ENCODE data around the gene RETSAT.

RETSAT gene

DNA sequence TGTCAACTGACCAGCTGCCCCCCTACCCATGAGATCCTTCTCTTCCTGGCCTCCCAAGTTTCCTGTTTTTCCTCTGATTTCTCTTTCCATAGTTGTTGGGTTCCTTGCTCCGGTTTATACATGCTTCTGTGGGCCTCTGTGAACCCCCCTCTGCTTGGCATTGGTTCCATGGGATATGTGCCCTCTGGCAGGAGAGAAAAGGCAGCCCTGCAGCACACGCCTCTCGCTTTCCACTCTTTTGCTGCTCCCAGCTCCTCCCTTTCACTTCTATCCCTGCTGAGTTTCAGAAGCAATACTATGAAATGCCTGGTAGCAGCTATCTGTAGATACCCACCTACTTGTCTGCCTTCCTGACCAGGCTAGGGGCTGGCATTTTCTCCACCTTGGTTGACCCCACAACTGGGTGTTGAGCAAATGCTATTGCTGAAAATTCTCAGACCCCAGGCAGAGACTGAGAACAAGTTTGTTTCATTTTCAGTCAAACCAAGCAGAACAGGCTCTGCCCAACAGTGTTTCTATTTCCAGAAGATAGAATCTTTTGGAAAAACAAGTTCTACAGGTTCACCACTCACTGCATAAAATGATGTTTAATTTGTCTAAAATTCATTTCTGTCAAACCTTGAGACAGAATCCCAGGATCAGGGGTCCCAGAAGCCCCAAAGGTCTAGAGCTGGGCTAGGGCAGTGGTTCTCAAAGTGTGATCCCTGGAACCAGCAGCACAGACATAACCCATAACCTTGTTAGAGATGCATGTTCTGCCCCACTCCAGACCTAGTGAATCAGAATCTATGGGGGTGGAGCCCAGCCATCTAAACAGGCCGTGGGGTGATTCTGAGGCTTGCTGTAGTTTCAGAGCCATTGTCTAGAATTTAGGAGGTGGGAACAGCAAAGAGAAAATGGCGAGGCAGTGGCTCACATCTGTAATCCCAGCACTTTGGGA lies 42.5 kb upstream of the RETSAT start:
- peak overlapping the region; percentile 57 for H3K27ac ChIP-seq (ENCODE audit: low read depth, low read length)
- no peak overlapping the region for H4K12ac ChIP-seq (ENCODE audit: low read depth, low read length)
- no peak overlapping the region for H2BK120ac ChIP-seq (ENCODE audit: insufficient read depth, low read length, poor library complexity)
- H3K27me3 ChIP-seq (ENCODE audit: insufficient read depth, low read length), result no peaks in the 10 kb centered on the region
- H3K9me3 ChIP-seq (ENCODE audit: insufficient read depth, low read depth, low read length), result no peaks in the 10 kb centered on the region
- H3K79me1 ChIP-seq (ENCODE audit: low read length), result peaks cover 4% of the 10 kb centered on the region
- no peak overlapping the region for H3K4me3 ChIP-seq (ENCODE audit: low read depth, low read length)
- no peak overlapping the region for H3K18ac ChIP-seq (ENCODE audit: low read length)
- peak overlapping the region; percentile 21 for H3K14ac ChIP-seq (ENCODE audit: low read length)
- H2AK5ac ChIP-seq (ENCODE audit: low read length), result no peak overlapping the region
- H4K91ac ChIP-seq (ENCODE audit: low read depth, low read length), result peak overlapping the region; percentile 20
- no peak overlapping the region for H3K9ac ChIP-seq (ENCODE audit: low read length)
- H4K8ac ChIP-seq (ENCODE audit: low read depth, low read length), result peak overlapping the region; percentile 26
- peaks cover 17 to 18% of the 10 kb centered on the region in 2 experiments for H3K4me1 ChIP-seq (ENCODE audit: control insufficient read depth in 1 of 2, insufficient read depth in 2 of 2, low read length in 2 of 2)
- WGBS (ENCODE audit: extremely low coverage, insufficient coverage, insufficient read length), result no CpG with 5 or more reads among the region's 5 CpGs
- H3K79me2 ChIP-seq (ENCODE audit: control insufficient read depth, insufficient read depth, low read length, poor library complexity), result no peaks in the 10 kb centered on the region
- no peak overlapping the region for H3K23ac ChIP-seq (ENCODE audit: low read length)
- no peak overlapping the region for H3K4ac ChIP-seq (ENCODE audit: low read depth, low read length)
- peak overlapping the region; percentile 16 for H2BK12ac ChIP-seq (ENCODE audit: low read length)
- peak overlapping the region; percentile 12 for H2BK5ac ChIP-seq (ENCODE audit: low read depth, low read length, poor library complexity)
- peak overlapping the region; percentile 54 for H3K4me2 ChIP-seq (ENCODE audit: low read length)
- H2AFZ ChIP-seq (ENCODE audit: insufficient read depth, low read length, poor library complexity), result no peak overlapping the region
- H3K36me3 ChIP-seq (ENCODE audit: control insufficient read depth in 1 of 2, insufficient read depth in 2 of 2, low read length in 2 of 2), result peaks cover 52 to 58% of the 10 kb centered on the region in 2 experiments
- DNase-seq, result peak in 1 of 2 donors; percentile 73

DNA sequence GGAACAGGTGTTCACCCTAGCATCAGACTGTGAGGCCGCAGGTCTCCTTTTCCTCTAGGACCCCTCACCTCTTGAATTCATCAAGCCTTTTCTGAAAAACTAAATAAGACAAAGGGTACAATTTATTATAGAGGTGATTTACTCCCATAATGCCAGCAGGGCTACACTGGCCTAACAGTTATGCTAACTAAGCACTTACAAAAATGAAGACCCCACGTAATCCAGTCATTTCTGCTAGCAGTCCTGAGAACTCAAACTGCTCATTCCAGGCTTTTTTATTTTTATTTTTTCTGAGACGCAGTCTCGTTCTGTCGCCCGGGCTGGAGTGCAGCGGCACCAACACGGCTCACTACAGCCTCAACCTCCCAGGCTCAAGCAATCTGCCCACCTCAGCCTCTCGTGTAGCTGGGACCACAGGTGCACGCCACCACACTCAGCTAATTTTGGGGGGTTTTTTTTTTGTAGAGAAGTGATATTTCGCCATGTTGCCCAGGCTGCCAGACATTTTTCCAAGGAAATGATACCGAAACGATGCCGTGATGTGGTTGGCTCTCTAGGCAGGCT lies 41.7 kb upstream of the RETSAT start:
- peaks cover 17 to 18% of the 10 kb centered on the region in 2 experiments for H3K4me1 ChIP-seq (ENCODE audit: control insufficient read depth in 1 of 2, insufficient read depth in 2 of 2, low read length in 2 of 2)
- H3K23ac ChIP-seq (ENCODE audit: low read length), result no peak overlapping the region
- no peak overlapping the region for H2BK5ac ChIP-seq (ENCODE audit: low read depth, low read length, poor library complexity)
- H3K4me3 ChIP-seq (ENCODE audit: low read depth, low read length), result no peak overlapping the region
- no peak for DNase-seq
- no peak overlapping the region for H4K91ac ChIP-seq (ENCODE audit: low read depth, low read length)
- H4K12ac ChIP-seq (ENCODE audit: low read depth, low read length), result no peak overlapping the region
- H3K27me3 ChIP-seq (ENCODE audit: insufficient read depth, low read length), result no peaks in the 10 kb centered on the region
- H3K36me3 ChIP-seq (ENCODE audit: control insufficient read depth in 1 of 2, insufficient read depth in 2 of 2, low read length in 2 of 2), result peaks cover 49 to 58% of the 10 kb centered on the region in 2 experiments
- H3K4ac ChIP-seq (ENCODE audit: low read depth, low read length), result no peak overlapping the region
- H2BK120ac ChIP-seq (ENCODE audit: insufficient read depth, low read length, poor library complexity), result no peak overlapping the region
- no peak overlapping the region for H2AFZ ChIP-seq (ENCODE audit: insufficient read depth, low read length, poor library complexity)
- no peak overlapping the region for H2BK12ac ChIP-seq (ENCODE audit: low read length)
- peaks cover 4% of the 10 kb centered on the region for H3K79me1 ChIP-seq (ENCODE audit: low read length)
- H3K14ac ChIP-seq (ENCODE audit: low read length), result no peak overlapping the region
- H3K79me2 ChIP-seq (ENCODE audit: control insufficient read depth, insufficient read depth, low read length, poor library complexity), result no peaks in the 10 kb centered on the region
- peak overlapping the region; percentile 57 for H3K27ac ChIP-seq (ENCODE audit: low read depth, low read length)
- H3K9me3 ChIP-seq (ENCODE audit: insufficient read depth, low read depth, low read length), result no peaks in the 10 kb centered on the region
- H4K8ac ChIP-seq (ENCODE audit: low read depth, low read length), result no peak overlapping the region
- no peak overlapping the region for H3K18ac ChIP-seq (ENCODE audit: low read length)
- no peak overlapping the region for H2AK5ac ChIP-seq (ENCODE audit: low read length)
- H3K4me2 ChIP-seq (ENCODE audit: low read length), result no peak overlapping the region
- WGBS (ENCODE audit: extremely low coverage, insufficient coverage, insufficient read length), result no CpG with 5 or more reads among the region's 14 CpGs
- no peak overlapping the region for H3K9ac ChIP-seq (ENCODE audit: low read length)

DNA sequence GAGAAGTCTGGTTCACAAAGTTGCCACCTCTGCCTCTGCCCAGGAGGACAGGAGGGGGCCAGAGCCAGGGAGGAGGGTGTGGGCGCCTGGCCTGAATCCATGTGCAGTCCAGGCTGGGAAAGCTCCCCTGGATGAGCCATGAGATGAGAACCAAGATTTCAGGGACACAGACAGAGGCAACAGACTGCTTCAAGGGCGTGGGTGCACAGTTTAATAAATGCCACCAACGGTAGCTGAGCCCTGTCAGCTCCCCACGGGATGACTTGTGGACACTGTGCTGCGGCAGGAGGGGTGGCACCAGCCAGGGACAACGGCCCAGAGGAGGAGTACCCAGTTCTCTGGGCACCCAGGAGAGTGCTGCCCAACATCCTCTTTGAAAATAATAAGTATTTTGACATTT lies 40.6 kb upstream of the RETSAT start:
- Histone ChIP-seq H2BK5ac (ENCODE audit: low read depth, low read length, poor library complexity) (no peak overlapping the region), H3K23ac (ENCODE audit: low read length) (no peak overlapping the region), H3K27ac (ENCODE audit: low read depth, low read length) (no peak overlapping the region), H3K4me3 (ENCODE audit: low read depth, low read length) (no peak overlapping the region), H3K9ac (ENCODE audit: low read length) (no peak overlapping the region), H4K8ac (ENCODE audit: low read depth, low read length) (no peak overlapping the region), H3K18ac (ENCODE audit: low read length) (no peak overlapping the region), H3K14ac (ENCODE audit: low read length) (no peak overlapping the region), H3K4ac (ENCODE audit: low read depth, low read length) (no peak overlapping the region), H2BK120ac (ENCODE audit: insufficient read depth, low read length, poor library complexity) (no peak overlapping the region), H3K9me3 (ENCODE audit: insufficient read depth, low read depth, low read length) (no peaks in the 10 kb centered on the region), H3K79me2 (ENCODE audit: control insufficient read depth, insufficient read depth, low read length, poor library complexity) (no peaks in the 10 kb centered on the region), H2BK12ac (ENCODE audit: low read length) (no peak overlapping the region), H4K91ac (ENCODE audit: low read depth, low read length) (no peak overlapping the region), H4K12ac (ENCODE audit: low read depth, low read length) (no peak overlapping the region), H3K4me1 (ENCODE audit: control insufficient read depth in 1 of 2, insufficient read depth in 2 of 2, low read length in 2 of 2) (peaks cover 17 to 18% of the 10 kb centered on the region in 2 experiments), H3K27me3 (ENCODE audit: insufficient read depth, low read length) (no peaks in the 10 kb centered on the region), H3K4me2 (ENCODE audit: low read length) (no peak overlapping the region), H3K79me1 (ENCODE audit: low read length) (peaks cover 4% of the 10 kb centered on the region), H2AK5ac (ENCODE audit: low read length) (no peak overlapping the region), H2AFZ (ENCODE audit: insufficient read depth, low read length, poor library complexity) (no peak overlapping the region), H3K36me3 (ENCODE audit: control insufficient read depth in 1 of 2, insufficient read depth in 2 of 2, low read length in 2 of 2) (peaks cover 49 to 58% of the 10 kb centered on the region in 2 experiments)
- no CpG with 5 or more reads among the region's 6 CpGs for WGBS (ENCODE audit: extremely low coverage, insufficient coverage, insufficient read length)
- DNase-seq, result no peak

DNA sequence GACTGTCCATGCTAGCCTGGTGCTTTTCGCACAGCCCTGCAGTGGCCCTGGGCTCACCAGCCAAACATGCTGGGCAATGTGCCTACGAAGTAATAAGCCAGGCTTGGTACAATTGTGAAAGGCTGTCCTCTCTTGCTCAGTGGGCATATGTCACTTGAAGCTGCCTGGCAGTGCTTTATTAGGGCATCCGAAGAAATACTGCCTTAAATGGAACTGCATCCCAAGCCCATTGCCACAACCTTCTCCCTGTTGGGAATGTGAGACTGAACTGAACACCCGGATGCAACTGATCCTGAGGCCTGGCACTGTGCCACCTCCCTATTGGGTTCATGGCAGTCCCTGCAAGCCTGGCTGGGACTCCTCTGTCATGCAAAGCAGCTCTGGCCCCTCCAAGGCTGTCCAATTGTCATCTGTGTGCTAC lies 39.9 kb upstream of the RETSAT start:
- Histone ChIP-seq H3K9ac (ENCODE audit: low read length) (no peak overlapping the region), H3K27ac (ENCODE audit: low read depth, low read length) (no peak overlapping the region), H3K4me2 (ENCODE audit: low read length) (no peak overlapping the region), H2BK5ac (ENCODE audit: low read depth, low read length, poor library complexity) (no peak overlapping the region), H2AFZ (ENCODE audit: insufficient read depth, low read length, poor library complexity) (no peak overlapping the region), H3K4me1 (ENCODE audit: control insufficient read depth in 1 of 2, insufficient read depth in 2 of 2, low read length in 2 of 2) (peaks cover 17 to 18% of the 10 kb centered on the region in 2 experiments), H2AK5ac (ENCODE audit: low read length) (no peak overlapping the region), H4K12ac (ENCODE audit: low read depth, low read length) (no peak overlapping the region), H2BK120ac (ENCODE audit: insufficient read depth, low read length, poor library complexity) (no peak overlapping the region), H3K27me3 (ENCODE audit: insufficient read depth, low read length) (no peaks in the 10 kb centered on the region), H3K4me3 (ENCODE audit: low read depth, low read length) (no peak overlapping the region), H4K91ac (ENCODE audit: low read depth, low read length) (no peak overlapping the region), H3K4ac (ENCODE audit: low read depth, low read length) (no peak overlapping the region), H3K9me3 (ENCODE audit: insufficient read depth, low read depth, low read length) (no peaks in the 10 kb centered on the region), H3K36me3 (ENCODE audit: control insufficient read depth in 1 of 2, insufficient read depth in 2 of 2, low read length in 2 of 2) (peaks cover 53 to 62% of the 10 kb centered on the region in 2 experiments), H2BK12ac (ENCODE audit: low read length) (no peak overlapping the region), H4K8ac (ENCODE audit: low read depth, low read length) (no peak overlapping the region), H3K79me1 (ENCODE audit: low read length) (peaks cover 4% of the 10 kb centered on the region), H3K23ac (ENCODE audit: low read length) (no peak overlapping the region), H3K14ac (ENCODE audit: low read length) (no peak overlapping the region), H3K18ac (ENCODE audit: low read length) (no peak overlapping the region), H3K79me2 (ENCODE audit: control insufficient read depth, insufficient read depth, low read length, poor library complexity) (no peaks in the 10 kb centered on the region)
- DNase-seq, result no peak
- WGBS (ENCODE audit: extremely low coverage, insufficient coverage, insufficient read length), result no CpG with 5 or more reads among the region's 4 CpGs
